Measurements from ENCODE around the gene ASAP2.

ASAP2 gene

DNA sequence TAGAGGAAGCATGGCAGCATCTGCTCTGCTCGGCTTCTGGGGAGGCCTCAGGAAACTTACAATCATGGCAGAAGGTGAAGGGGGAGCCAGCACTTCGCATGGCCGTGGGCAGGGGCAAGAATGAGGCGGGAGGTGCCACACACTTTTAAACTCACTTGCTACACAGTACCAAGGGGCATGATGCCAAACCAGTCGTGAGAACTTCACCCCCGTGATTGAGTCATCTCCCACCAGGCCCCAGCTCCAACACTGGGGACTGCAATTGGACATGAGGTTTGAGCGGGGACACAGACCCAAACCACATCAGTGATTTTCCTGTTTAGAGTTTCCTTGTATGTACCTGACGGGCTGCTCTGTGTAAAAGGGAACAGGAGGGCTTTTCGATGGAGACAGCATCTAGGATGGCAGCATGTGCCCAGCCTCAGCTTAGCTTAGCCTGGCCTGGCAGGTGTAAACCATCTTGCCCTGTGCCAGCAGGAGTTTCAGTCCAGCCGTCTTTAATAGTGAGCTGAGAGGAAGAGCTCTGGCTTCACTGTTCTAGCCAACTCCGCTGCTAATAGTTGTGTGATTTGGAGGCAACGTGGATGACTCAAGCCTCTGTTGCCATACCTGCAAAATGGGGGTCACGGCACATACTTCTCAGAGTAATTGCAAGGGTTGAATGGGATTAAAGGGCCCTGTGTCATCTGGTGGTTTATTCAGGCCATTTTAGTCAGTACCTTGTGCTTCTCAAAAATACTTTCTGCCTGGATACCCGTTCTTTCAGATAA is 101.8 kb downstream of the ASAP2 start:
- TF ChIP-seq, protein P1, sequence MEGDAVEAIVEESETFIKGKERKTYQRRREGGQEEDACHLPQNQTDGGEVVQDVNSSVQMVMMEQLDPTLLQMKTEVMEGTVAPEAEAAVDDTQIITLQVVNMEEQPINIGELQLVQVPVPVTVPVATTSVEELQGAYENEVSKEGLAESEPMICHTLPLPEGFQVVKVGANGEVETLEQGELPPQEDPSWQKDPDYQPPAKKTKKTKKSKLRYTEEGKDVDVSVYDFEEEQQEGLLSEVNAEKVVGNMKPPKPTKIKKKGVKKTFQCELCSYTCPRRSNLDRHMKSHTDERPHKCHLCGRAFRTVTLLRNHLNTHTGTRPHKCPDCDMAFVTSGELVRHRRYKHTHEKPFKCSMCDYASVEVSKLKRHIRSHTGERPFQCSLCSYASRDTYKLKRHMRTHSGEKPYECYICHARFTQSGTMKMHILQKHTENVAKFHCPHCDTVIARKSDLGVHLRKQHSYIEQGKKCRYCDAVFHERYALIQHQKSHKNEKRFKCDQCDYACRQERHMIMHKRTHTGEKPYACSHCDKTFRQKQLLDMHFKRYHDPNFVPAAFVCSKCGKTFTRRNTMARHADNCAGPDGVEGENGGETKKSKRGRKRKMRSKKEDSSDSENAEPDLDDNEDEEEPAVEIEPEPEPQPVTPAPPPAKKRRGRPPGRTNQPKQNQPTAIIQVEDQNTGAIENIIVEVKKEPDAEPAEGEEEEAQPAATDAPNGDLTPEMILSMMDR (IDR thresholded peaks at IDR 0.05) = no peak

DNA sequence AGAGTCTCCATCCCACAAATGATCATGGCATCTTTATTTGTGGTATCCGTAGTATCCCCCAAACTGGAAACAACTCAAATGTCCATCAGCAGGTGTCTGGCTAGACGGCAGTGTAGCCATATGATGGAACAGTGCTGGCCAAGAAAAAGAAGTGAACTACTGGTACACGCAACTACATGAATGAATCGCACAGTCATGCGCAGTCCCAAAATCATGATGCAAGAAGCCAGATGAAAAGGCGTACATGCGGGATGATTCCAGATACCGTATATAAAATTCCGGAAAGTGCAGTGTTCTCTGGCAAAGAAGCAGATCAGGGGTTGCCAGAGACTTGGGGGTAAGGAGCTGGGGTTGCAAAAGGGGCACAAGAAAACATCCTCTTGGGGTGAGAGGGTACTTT is 102.5 kb downstream of the ASAP2 start:
- TF ChIP-seq, protein P1 (IDR thresholded peaks at IDR 0.05) = no peak

DNA sequence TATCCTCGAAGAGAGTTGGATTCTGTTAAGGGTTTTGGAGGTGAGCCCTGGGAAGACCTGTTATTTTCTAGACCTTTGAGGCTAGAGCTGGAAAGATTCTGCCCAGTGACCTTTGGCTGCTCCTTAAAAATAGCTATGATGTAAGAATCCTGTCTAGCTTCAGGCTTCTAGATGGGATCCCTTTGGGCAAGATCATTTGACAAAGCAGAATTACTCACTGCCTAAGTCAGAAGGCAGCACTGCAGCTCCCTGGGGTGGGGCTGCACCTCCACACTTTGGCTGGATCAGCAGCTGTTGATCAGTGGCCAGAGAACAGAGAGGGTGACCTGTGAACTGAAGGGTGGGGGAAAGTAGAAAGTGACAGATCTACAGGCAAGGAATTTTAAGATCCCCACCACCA is 103.8 kb downstream of the ASAP2 start:
- TF ChIP-seq, protein P1 (IDR thresholded peaks at IDR 0.05) = no peak

DNA sequence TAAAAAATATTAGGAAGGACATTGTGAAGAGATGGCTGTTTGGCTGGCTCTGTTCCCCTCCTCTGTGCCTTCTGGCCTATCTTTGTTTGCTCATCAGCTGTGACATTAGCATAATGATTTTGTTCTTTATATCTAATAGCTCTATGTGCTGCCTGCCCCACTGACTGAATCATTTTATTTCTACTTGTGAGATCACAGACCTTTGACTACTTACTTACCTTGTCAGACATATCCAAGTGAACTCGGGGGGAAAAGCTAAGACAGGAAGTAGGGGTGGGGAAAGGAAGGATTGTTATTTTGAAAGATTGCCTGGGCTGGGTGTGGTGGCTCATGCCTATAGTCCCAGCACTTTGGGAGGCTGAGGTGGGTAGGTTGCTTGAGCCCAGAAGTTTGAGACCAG is 104.2 kb downstream of the ASAP2 start:
- TF ChIP-seq, protein P1 (IDR thresholded peaks at IDR 0.05) = no peak

DNA sequence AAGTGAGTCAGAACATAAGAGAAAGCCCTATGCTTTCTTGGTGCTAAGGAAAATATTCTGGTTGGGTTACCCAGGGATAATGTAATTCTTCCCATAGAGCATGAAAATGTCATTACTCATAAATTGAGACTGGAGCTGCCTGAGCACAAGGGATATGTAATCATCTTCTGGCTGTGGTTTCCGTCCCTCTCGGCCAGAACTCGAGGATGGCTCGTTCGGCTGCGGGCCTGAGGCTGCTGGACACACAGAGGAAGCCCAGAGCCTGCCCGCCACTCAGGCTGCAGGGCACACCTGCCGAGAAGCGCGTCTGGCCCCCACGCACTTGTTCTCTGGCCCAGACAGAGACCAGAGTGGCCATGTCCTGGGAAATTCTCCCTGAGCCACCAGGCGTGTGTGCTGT is 104.9 kb downstream of the ASAP2 start:
- TF ChIP-seq, protein P1 (IDR thresholded peaks at IDR 0.05) = no peak

DNA sequence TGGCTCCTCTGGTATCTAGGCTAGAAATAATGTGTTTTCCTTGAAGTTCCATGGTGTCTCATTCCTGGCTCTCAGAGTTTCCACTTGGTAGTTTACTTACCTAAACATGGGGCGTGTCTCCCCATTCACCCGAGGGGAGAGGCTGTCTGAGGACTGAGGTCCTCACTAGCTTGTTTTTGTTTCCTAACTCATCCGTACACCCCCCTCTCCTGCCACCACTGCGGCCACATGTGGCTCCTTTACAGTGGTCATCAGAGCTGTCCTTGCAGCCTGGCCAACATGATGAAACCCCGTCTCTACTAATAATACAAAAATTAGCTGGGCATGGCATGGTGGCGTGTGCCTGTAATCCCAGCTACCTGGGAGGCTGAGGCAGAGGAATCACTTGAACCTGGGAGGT is 106.0 kb downstream of the ASAP2 start:
- TF ChIP-seq, protein P1 (IDR thresholded peaks at IDR 0.05) = no peak

DNA sequence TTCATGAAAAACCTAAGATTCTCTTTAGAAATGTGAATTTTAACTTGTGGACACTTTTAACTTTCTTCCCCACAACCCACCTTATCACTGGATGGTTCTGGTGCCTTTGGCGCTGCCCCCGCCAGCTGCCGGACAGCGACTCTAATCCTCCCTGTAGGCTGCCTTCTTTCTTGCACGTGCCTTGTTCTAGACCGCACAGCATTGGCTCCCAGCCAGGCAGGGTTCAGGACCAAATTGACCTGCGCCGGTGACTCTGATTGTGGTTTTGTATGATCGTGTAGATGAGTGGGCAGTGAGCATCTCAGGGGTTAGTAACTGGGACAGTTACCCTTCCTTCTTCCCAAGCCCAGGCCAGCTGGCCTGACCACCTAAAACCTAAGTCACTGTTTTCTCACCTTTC is 106.8 kb downstream of the ASAP2 start:
- TF ChIP-seq, protein P1 (IDR thresholded peaks at IDR 0.05) = no peak
